Activated T-helper 1 cell treated with Interleukin-2 at 50 U/mL for 16 hours (primary cell): ENCODE measurements around the gene STK39.
"Not testable (repeated sequence)": the region's sequence is repeated elsewhere in the genome, so short reads cannot be mapped to it uniquely, and the experiment has no call there.

Experiments used
- DNase-seq: peaks from one replicate; pipeline ENCODE4 v3.0.0-alpha.2; 2020; ENCODE audit warnings: low read depth

Gene STK39

GRCh38 chr2:168042127-168042824 lies 205.1 kb downstream of the STK39 start:
- not testable (repeated sequence) for DNase-seq

DNA sequence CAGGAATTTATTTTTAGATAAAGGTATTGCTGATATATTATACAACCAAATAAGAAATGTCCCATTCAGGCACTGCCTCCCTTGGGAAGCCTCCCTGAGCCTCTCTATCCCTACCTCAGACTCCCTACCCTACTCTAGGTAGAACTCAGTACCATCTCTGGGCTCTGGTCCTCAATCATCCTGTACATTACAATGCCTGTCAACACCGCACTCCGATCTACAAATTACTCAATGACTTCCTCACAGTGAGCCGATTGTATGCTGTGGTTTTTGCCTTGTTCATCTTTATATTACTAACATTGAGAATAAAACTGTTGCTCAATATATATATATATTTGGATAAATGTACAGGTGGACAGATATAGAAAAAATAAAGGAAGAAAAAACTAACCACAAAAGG lies 207.5 kb downstream of the STK39 start:
- DNase-seq: no peak

GRCh38 chr2:168037778-168038177 lies 209.6 kb downstream of the STK39 start:
- no peak for DNase-seq

DNA sequence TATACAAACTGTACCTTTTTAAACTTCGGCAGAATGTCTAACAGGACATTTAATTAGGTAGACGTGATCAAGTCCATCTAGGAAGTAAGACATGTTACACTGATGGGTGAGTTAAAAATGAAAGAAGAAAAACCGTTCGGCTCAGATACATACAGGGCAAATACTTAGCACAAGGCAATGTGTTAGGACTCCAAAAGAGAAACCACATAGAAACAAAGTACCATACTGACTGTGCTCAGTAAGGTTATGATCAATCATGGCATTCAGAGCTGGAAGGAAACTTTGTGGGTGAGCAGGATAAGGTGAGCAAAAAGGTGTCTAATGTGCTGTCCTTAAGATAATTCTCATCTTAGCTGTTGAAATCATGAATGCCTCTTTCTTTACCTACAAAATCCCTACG lies 211.9 kb downstream of the STK39 start:
- no peak for DNase-seq

DNA sequence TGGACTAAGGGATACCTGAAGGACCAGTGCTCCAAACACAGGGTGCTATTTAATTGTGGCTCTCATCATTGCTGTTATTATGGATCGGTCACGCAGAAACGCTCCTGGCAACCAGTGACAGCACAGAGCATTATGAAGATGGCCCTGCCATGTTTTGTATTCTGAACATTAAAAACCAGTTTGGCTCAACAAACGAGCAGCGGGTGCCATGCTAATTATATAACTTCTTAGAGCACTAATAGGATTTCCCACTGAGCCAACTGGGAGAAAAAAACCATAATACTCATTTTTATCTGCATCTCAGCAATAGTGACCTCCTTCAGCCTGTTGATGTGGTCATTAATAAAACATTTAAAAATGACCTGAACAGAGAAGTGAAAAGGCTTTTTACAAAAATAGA lies 212.8 kb downstream of the STK39 start:
- DNase-seq: no peak

DNA sequence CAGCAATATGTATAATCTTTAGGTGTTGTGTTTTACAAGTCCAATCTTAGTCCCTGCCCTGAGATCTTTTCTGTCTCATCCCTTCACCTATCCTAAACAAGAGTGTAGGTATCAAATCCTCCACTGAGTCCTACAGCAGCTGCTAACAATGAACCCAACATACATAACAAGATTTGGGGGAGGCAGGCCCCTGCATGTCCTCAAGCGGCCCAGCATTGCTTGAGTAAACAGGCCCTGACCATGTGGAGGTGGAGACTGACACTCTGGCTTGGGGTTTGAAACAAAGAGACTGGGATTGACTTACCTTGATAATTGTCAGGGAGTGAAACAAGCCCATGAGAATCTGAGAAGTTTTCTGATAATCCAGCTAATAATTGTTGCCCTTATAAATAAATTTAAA lies 213.4 kb downstream of the STK39 start:
- DNase-seq: no peak

DNA sequence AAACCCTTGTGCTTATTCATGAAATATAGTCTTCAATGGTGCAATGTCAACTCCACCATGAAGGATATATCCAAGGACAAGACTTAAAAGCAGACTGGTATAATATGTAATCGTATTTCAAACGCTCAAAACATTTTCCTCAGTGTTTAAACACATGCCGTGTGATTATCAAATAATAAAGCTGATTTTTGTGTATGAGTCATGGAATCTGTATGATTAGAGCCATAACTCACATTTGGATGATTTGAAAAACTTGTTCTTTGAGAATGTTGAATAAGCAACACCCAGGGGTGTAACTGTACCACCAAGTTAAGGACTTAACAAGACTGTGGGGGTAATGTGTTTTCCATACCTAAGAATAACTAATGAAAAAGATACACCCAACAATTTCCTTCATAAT lies 215.3 kb downstream of the STK39 start:
- no peak for DNase-seq

DNA sequence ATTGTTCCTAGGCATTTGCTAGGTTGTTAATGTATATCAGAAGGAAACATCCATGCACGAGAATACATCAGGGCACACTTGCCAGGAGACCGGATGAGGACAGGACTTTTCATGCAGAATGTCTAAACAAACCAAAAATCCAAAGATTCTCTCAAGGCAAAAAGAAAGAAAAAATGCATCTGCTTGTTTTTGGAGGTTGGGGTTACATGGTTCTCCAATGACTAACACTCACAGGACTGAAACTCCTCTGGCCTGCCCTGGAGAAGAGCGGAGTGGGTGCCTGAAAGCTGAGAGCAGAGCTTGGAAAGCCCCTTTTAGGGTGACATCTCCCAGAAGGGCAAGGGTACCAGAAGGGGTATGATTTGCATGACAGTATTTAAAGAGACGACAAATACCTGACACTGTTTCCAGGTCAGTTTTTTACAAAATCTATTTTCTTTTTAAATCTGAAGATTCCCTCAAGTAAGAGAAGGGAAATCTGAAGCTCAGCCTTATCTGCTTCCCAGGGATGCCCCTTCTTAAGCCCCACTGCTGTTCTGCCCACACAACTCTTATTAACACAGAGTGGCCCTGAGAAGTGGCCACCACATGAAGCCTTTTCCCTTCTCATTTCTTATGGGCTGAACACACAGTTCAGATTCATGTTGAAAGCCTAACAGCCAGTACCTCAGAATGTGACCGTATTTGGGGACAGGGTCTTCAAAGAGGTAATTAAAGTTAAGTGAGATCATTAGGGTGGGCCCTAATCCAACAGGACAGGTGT lies 216.4 kb downstream of the STK39 start:
- DNase-seq: no peak

DNA sequence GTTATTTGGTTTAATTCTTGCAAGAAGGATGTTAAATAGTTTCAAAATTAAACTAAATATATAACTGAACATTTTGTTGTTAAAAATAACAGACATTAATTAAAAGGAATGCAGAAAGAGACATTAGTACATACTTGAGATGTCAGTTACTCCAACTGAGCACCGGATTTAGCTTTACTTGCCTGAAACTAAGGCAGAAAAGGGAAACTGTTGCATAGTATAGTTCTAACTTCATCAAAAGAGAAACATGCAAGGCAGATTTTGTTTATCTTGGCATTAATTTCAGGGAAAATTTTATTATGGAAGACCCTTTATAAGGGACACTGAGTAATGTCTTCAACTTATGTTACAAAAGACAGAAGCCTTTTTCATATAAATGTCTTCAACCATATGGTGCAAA lies 218.3 kb downstream of the STK39 start:
- no peak for DNase-seq

GRCh38 chr2:168028362-168028761 lies 219.0 kb downstream of the STK39 start:
- DNase-seq: no peak

GRCh38 chr2:168025487-168026202 lies 221.8 kb downstream of the STK39 start:
- no peak for DNase-seq

GRCh38 chr2:168024459-168024858 lies 222.9 kb downstream of the STK39 start:
- DNase-seq: no peak

DNA sequence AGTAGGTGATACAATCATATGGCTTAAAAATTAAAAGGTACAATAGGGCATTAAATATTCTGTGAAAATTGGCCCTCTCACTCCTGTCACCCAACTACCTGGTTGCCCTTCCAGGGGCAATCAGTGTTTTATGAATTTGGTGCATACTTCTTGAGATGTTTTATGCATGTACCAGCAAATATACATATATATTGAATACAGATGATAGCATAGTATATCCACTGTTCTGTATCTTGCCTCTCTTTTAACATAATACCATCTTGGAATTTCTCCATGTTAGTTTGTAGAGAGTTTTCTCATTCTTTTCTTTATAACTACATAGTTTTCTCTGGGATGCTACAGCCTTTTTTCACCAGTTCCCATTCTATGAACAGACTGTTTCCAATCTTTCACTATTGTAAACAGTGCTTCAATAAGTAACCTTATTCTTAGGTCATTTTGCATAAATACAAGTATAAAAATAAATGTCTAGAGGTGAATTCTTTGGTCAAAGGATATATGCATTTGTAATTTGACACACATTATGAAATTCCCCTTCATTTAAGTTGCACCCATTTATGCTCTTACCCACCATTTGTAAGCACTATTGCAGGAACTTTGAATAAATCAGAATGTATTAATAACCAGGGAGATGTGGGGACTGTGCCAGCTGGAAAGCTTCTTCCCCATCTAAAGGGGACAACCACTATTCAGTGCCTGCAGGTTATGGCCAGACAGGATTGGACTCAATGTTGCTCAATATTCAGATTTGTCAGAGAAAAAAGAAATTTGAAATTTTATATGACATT lies 225.4 kb downstream of the STK39 start:
- no peak for DNase-seq

DNA sequence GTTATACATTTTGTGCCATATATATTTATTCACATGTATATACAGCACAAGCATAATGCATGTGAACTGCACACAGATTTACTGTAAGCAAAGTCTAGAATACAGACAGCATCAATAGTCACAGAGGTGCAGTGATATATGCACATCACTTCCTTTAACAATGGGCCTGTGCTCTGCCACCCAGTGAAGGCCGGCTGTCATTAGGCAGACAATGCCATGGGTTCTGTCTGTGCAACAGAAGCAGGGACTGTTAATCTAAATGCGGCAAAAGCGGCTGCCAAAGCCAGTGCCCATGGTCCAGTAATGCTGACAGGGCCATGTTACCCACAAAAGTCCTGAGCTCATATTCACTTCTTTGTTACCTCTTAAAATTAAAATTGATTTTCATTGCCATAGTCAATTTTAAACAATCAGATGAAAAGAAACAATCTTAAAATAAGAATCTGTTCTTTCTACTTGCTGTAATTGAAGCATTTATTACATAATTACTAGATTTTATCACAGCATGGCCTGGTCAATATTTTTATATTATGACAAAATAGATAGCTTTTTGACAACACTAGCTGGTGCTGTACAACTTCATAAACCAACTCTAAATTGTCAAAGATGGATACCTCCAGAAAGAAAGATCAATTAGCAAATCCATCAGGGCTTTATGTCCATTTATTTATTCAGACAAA lies 232.0 kb downstream of the STK39 start:
- DNase-seq: no peak

DNA sequence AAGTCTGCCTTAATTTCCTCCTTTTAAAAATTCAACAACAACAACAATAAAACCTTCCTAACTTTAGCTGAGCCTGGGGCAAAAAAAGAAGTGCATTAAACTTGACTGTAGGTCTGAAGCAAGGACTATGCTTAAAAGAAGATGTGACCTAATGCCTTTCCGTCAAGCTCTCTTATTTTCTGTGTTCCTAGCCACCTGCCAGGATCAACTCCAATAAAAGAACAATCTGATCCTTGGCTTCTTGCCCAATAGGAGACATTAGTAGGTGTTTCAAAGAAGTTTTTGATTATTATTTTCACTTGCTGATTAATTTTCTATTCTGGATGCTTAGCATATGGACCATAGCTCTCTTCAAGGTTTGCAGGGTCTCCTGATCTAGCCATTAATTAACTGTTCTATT lies 237.5 kb downstream of the STK39 start:
- no peak for DNase-seq

GRCh38 chr2:168008646-168009195 lies 238.7 kb downstream of the STK39 start:
- DNase-seq: no peak

GRCh38 chr2:168006498-168006897 lies 240.9 kb downstream of the STK39 start:
- DNase-seq: no peak

DNA sequence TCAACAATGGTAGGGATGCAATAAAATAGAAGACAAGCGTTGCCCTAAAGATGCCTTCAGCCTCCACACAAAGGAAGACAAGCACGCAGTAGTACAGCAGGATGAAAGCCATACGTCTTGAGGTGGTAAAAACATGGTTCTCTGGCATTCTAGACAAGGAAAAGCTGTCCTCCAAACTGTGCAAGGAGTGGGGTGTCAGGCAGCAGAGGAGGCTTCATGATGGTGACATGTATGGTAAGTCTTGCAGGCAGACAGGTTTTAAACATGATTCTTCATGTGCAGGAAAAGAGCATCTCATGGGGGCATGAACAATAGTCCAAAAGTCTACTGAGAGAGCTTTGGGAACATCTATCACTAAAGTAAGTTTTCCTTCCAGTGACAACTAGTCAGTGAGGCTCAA lies 241.8 kb downstream of the STK39 start:
- no peak for DNase-seq

GRCh38 chr2:168003876-168004275 lies 243.5 kb downstream of the STK39 start:
- no peak for DNase-seq

GRCh38 chr2:168002021-168002553 lies 245.3 kb downstream of the STK39 start:
- DNase-seq: no peak

DNA sequence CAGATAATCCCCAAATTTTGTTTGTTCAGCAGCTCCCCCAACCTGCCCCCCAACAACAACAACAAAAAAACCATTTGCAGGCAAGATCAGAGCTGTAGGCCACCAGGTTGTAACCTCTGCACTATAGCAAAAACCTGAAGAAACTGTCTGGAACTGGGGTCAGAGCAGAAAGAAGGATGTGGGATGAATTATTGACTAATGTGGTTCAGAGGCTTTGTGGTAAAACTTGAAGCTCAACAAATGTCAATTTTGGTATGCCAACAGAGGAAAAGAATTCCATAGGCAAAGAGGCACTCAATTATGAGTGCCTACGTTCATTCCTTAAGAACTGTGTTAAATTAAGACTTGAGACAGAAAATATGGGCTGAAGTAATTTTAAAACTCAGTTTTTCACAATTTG lies 255.1 kb downstream of the STK39 start:
- DNase-seq: no peak
